Measurements from ENCODE around the gene CMTM6.
A peak's percentile ranks its signal among the peaks of the same experiment; 100 is the strongest.

The CMTM6 gene

DNA sequence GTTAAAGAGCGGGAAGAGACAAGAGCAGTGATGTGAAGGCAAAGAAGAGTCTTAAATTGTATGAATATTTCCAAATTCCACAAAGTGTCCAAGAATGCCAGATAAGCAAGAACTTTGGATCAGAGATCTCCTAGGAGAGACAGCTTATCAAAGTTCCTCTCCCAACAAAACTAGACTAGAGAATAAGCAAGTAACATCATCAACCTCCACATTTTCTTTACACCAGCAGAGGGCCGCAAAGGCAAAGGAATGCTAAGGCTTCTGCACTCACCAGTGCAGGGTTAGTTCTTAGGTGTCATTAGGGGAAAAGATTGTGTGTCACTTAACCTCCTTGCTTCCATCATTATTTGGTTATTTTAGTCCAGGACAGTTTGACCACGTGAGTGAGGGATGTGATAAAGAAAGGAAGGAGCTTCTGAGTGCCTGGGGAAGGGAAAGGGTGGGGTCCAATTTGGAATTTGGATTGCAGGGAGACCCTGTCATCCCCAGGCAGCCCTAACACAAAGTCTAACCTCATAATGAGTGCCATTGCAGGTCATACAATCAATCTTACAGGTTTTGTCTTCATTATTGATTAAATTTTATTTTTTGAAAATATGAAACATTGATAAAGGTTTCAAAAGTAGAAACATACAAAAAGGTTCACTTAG, 7.5 kb upstream of the CMTM6 start:
- peak; percentile 76 for TF ChIP-seq CTCF (IDR thresholded peaks at IDR 0.05; ENCODE audit: low read depth, low read length)
- DNase-seq (ENCODE audit: extremely low read depth, low read depth) = peak; percentile 42

DNA sequence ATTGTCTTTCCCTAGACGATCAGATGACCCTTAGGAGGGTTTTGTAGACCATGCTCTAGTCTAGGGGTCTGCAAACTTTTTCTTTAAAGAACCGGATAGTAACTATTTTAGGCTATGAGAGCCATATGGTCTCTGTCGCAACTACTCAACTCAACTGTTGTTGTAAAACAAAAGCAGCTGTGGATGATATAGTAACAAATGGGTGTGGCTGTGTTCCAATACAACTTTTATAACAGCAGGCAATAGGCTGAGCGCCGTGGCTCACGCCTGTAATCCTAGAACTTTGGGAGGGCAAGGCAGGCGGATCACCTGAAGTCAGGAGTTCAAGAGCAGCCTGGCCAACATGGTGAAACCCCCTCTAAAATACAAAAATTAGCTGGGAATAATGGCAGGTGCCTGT, 6.1 kb upstream of the CMTM6 start:
- DNase-seq (ENCODE audit: extremely low read depth, low read depth) = peak; percentile 50
- TF ChIP-seq CTCF (IDR thresholded peaks at IDR 0.05; ENCODE audit: low read depth, low read length) = no peak

GRCh38 chr3:32506466-32506865, 3.8 kb upstream of the CMTM6 start:
- DNase-seq (ENCODE audit: extremely low read depth, low read depth) = no peak
- no peak for TF ChIP-seq CTCF (IDR thresholded peaks at IDR 0.05; ENCODE audit: low read depth, low read length)

DNA sequence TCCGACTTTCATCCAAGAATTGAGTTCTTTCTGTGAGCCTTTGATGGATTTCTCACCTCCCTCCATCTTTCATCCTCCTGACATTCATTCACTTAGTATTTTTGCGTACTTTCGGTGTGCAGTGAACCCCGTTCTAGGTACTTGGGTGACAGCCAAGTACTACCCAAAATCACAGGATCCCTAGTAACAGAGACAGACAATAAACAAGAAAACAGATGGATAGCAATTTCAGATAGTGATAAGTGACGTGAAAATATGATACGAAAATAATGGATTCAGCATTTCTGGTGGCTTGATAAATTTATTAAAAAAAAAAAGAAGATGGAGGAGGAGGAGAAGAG, 264 bp upstream of the CMTM6 start:
- no peak for DNase-seq (ENCODE audit: extremely low read depth, low read depth)
- no peak for TF ChIP-seq CTCF (IDR thresholded peaks at IDR 0.05; ENCODE audit: low read depth, low read length)

- no peak for TF ChIP-seq CTCF (IDR thresholded peaks at IDR 0.05; ENCODE audit: low read depth, low read length)
- DNase-seq (ENCODE audit: extremely low read depth, low read depth) = no peak
Measured at GRCh38 chr3:32501783-32502117, 902 bp downstream of the CMTM6 start.

GRCh38 chr3:32500880-32501782, 1.5 kb downstream of the CMTM6 start:
- DNase-seq (ENCODE audit: extremely low read depth, low read depth) = no peak
- TF ChIP-seq CTCF (IDR thresholded peaks at IDR 0.05; ENCODE audit: low read depth, low read length) = no peak

DNA sequence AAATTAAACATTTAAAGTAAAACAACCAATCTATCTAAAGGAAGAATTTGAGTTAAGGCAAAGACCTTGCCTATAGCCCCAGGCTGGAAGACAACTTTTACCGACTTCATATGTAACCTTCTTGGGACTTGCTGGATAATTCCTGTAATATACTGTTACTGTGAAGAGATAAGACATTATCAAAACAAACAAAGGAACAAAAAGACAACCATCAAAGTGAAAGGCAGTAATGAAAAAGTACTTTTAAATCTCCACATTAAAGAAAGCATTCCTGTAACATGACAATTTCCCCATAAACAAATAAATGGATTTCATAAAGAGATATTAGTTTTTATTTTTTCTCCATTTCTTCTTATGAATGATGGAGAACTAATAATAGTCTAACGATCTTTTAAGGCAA, 2.4 kb downstream of the CMTM6 start:
- no peak for DNase-seq (ENCODE audit: extremely low read depth, low read depth)
- no peak for TF ChIP-seq CTCF (IDR thresholded peaks at IDR 0.05; ENCODE audit: low read depth, low read length)
